Activated T-helper 17 cell treated with anti-CD3 and anti-CD28 coated beads, Interleukin-2, amount 50 U/mL, for 72 hours (primary cell): ENCODE results near the gene SYT3. TPM values are rescaled to one million over a fixed set of nuclear protein-coding genes. Genes with fewer than 3 reads are reported as not detected.

Source experiments
- ATAC-seq: fragments of 150-1000 bp; cut with Tn5 transposase; replicated peaks from 2 replicates; pipeline ENCODE4 v1.10.0; 2021; ENCODE audit warnings: mild to moderate bottlenecking, moderate library complexity
- H3K27ac Mint-ChIP-seq: one replicate; pipeline ENCODE4 v1.8.0; 2022; ENCODE audit warnings: mixed read lengths
- H3K27me3 Mint-ChIP-seq: one replicate; pipeline ENCODE4 v1.8.0; 2022; ENCODE audit warnings: mixed read lengths
- H3K36me3 Mint-ChIP-seq: one replicate; pipeline ENCODE4 v1.8.0; 2022; ENCODE audit warnings: low read depth, mild to moderate bottlenecking, mixed read lengths
- H3K4me1 Mint-ChIP-seq: one replicate; pipeline ENCODE4 v1.8.0; 2022; ENCODE audit warnings: mixed read lengths
- H3K4me3 Mint-ChIP-seq: one replicate; pipeline ENCODE4 v1.8.0; 2022; ENCODE audit warnings: mild to moderate bottlenecking, mixed read lengths
- H3K9me3 Mint-ChIP-seq: one replicate; pipeline ENCODE4 v1.8.0; 2022; ENCODE audit warnings: mixed read lengths
- total RNA-seq, 2 donors: library from RNA; stranded (reverse); gene quantifications; one replicate each; pipeline ENCODE4 v1.2.3, GENCODE V29; 2022

Gene SYT3
- total RNA-seq, 2 donors from 2014 or later: not detected

DNA sequence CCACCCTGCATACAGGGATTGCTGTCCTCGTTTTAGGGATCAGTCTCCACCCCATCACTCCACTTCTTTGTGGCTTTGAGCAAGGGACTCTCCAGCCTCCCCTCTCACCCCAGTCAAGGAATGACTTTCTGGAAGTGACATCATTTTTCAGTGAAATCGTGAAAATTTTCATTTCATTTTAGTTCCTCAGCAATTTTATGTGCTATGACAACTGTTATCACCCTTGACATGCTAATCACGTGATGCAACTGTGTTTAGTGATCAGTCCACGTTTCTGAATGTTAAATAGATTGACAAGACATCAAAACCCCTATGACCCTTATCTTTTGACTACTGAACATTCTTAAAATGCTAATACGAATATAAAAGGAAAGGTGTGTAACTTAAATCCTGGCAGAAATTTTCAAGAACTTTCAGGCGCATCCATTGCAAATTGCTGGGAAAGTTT lies 17.6 kb upstream of the SYT3 start:
- H3K4me3 Mint-ChIP-seq: peak overlapping the region; percentile 68
- peaks cover 23% of the 10 kb centered on the region for H3K9me3 Mint-ChIP-seq
- no peak overlapping the region for H3K27ac Mint-ChIP-seq
- no peak for ATAC-seq
- peaks cover 69% of the 10 kb centered on the region for H3K27me3 Mint-ChIP-seq
- peaks cover 18% of the 10 kb centered on the region for H3K4me1 Mint-ChIP-seq
- peaks cover 16% of the 10 kb centered on the region for H3K36me3 Mint-ChIP-seq

- no peak for ATAC-seq
- Mint-ChIP-seq H3K4me3 (no peak overlapping the region), H3K27ac (no peak overlapping the region), H3K9me3 (peaks cover 15% of the 10 kb centered on the region), H3K4me1 (peaks cover 12% of the 10 kb centered on the region), H3K27me3 (peaks cover 59% of the 10 kb centered on the region), H3K36me3 (peaks cover 16% of the 10 kb centered on the region)
Observed at GRCh38 chr19:50654882-50655281, 15.2 kb upstream of the SYT3 start.

GRCh38 chr19:50652722-50653121 lies 13.0 kb upstream of the SYT3 start:
- no peak for ATAC-seq
- peaks cover 58% of the 10 kb centered on the region for H3K27me3 Mint-ChIP-seq
- H3K4me1 Mint-ChIP-seq: peaks cover 4% of the 10 kb centered on the region
- no peak overlapping the region for H3K4me3 Mint-ChIP-seq
- peaks cover 9% of the 10 kb centered on the region for H3K36me3 Mint-ChIP-seq
- H3K27ac Mint-ChIP-seq: no peak overlapping the region
- peaks cover 10% of the 10 kb centered on the region for H3K9me3 Mint-ChIP-seq

DNA sequence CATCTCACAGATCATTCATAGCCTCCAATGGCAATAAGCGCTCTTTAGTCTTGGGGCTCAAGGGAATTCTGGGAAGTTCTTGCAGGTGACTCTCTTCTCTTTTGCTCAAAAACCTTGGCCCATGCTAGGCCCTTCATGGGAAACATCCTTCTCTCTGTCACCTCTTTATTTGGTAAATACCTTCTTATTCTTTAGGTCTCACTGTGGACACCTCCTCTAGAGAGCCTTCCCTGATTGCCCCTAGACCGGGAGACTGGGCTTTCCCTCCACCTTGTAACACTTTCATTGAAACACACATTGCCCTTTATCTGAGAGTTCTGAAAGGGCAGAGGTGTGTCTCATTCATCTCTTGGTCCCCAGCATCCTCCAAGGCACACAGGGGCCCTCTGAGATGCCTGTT lies 11.5 kb upstream of the SYT3 start:
- Mint-ChIP-seq H3K4me3 (no peak overlapping the region), H3K27ac (no peak overlapping the region), H3K27me3 (peaks cover 49% of the 10 kb centered on the region), H3K4me1 (no peaks in the 10 kb centered on the region), H3K36me3 (peaks cover 3% of the 10 kb centered on the region), H3K9me3 (peaks cover 7% of the 10 kb centered on the region)
- ATAC-seq: no peak

GRCh38 chr19:50649433-50650391 lies 10.0 kb upstream of the SYT3 start, which contains the start of gene C19orf81:
TSS of gene C19orf81 (plus strand) at chr19:50649445. CDS start at chr19:50649445, 0 bp downstream.
- H3K27ac Mint-ChIP-seq: no peak within 1 kb of the TSS
- no peaks in the 10 kb centered on the region for H3K4me1 Mint-ChIP-seq
- ATAC-seq: no peak
- H3K36me3 Mint-ChIP-seq: no peaks in the 10 kb centered on the region
- peaks cover 36% of the 10 kb centered on the region for H3K27me3 Mint-ChIP-seq
- H3K9me3 Mint-ChIP-seq: peaks cover 3% of the 10 kb centered on the region
- H3K4me3 Mint-ChIP-seq: no peak within 1 kb of the TSS

- no peaks in the 10 kb centered on the region for H3K9me3 Mint-ChIP-seq
- no peak for ATAC-seq
- no peaks in the 10 kb centered on the region for H3K36me3 Mint-ChIP-seq
- peaks cover 29% of the 10 kb centered on the region for H3K27me3 Mint-ChIP-seq
- no peaks in the 10 kb centered on the region for H3K4me1 Mint-ChIP-seq
- no peak overlapping the region for H3K4me3 Mint-ChIP-seq
- no peak overlapping the region for H3K27ac Mint-ChIP-seq
Observed at GRCh38 chr19:50648659-50649058, 9.0 kb upstream of the SYT3 start.

DNA sequence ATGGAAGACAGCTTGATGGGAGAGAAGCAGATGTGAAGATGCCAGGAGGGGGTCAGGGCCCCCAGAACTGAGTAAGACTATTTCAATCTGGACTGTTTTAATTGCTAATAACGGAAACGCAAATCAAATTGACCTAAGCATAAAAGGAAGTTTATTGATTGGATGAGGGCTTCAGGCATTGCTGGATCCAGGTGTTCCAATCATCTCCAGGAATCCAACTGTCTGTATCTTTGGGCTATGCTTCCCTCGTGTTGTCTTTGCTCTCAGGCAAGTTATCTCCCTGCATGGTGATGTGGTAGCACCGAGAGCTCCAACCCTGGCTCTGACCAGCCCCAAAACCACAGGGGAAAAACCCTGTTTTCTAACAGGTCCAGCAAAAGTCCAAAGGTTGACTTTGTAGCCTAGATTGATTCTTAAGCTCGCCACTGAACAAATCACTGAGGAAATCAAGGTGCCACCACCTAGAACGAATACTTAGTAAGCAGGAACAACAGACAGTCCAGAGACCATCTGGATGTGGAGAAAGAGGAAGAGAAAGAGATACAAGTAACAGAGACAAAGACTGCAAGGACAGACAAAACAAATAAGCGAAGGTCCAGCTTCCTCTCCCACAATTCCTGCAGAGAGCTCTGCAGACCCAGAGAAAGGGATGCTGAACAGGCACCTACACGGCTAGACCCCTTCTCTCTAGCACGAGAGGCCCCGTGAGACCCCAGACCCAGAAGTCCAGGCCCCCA lies 8.4 kb upstream of the SYT3 start:
- no peak overlapping the region for H3K4me3 Mint-ChIP-seq
- H3K36me3 Mint-ChIP-seq: no peaks in the 10 kb centered on the region
- H3K27ac Mint-ChIP-seq: no peak overlapping the region
- H3K4me1 Mint-ChIP-seq: no peaks in the 10 kb centered on the region
- peaks cover 25% of the 10 kb centered on the region for H3K27me3 Mint-ChIP-seq
- H3K9me3 Mint-ChIP-seq: no peaks in the 10 kb centered on the region
- no peak for ATAC-seq

GRCh38 chr19:50646074-50646807 lies 6.6 kb upstream of the SYT3 start:
- no peaks in the 10 kb centered on the region for H3K9me3 Mint-ChIP-seq
- no peak overlapping the region for H3K27ac Mint-ChIP-seq
- no peaks in the 10 kb centered on the region for H3K4me1 Mint-ChIP-seq
- peaks cover 23% of the 10 kb centered on the region for H3K27me3 Mint-ChIP-seq
- no peak for ATAC-seq
- H3K4me3 Mint-ChIP-seq: no peak overlapping the region
- no peaks in the 10 kb centered on the region for H3K36me3 Mint-ChIP-seq

DNA sequence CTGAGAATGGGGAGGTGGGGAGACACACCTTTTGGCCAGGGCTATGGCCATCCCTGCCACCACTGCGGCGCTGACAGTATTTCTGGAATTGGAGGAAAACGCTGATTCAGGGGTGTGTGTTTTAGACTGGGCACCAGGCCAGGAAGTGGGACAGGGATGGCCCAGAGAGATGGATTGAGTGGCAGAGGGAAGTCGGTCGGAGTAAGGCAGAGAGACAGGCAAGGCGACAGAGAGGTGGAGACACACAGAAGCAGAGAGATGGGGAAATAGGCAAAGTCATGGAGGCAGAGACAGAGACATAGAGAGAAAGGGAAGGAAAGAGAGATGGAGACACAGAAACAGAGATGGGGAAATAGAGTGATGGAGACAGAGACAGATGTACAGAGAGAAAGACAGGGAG lies 5.4 kb upstream of the SYT3 start:
- no peaks in the 10 kb centered on the region for H3K36me3 Mint-ChIP-seq
- H3K27ac Mint-ChIP-seq: no peak overlapping the region
- no peaks in the 10 kb centered on the region for H3K4me1 Mint-ChIP-seq
- no peaks in the 10 kb centered on the region for H3K9me3 Mint-ChIP-seq
- peaks cover 19% of the 10 kb centered on the region for H3K27me3 Mint-ChIP-seq
- no peak overlapping the region for H3K4me3 Mint-ChIP-seq
- ATAC-seq: no peak

DNA sequence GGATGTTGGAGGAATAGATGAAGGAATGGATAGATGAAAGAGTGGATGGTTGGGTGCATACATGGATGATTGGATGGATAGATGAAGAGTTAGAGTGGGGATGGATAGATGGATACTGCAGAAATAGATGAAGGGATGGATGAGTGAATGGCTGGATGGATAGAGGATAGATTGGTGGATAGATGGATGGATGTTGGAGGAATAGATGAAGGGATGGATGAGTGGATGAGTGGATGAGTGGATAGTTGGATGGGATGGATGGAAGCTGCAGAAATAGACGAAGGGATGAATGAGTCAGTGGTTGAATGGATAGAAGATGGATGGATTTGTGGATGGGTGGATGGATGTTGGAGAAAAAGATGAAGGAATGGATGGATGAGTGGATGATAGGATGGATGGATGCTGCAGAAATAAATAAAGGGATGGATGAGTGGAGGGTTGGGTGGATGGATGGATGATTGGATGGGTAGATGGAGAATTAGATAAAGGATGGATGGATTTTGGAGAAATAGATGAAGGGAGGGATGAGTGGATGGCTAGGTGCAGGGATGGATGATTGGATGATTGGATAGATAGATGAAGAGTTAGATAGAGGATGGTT lies 4.7 kb upstream of the SYT3 start:
- H3K4me1 Mint-ChIP-seq: no peaks in the 10 kb centered on the region
- no peaks in the 10 kb centered on the region for H3K9me3 Mint-ChIP-seq
- H3K36me3 Mint-ChIP-seq: no peaks in the 10 kb centered on the region
- ATAC-seq: no peak
- H3K27ac Mint-ChIP-seq: no peak overlapping the region
- peaks cover 14% of the 10 kb centered on the region for H3K27me3 Mint-ChIP-seq
- no peak overlapping the region for H3K4me3 Mint-ChIP-seq

DNA sequence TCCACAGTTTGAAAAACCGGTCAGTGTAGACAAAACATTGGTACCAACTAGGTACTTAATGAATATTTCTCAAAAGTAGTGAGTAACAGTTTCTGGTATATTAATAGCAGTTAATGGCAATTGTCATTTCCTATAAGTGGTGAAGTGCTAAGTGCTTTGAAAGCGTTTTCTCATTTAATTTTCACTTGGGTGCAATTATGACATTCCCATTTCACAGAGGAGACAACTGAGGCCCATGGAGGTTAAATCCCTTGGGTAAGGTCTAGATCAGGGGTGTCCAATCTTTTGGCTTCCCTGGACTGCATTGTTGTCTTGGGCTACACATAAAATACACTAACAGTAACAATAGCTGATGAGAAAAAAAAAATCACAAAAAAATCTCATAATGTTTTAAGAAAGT lies 687 bp upstream of the SYT3 start:
- Mint-ChIP-seq H3K4me3 (no peak overlapping the region), H3K9me3 (peaks cover under 1% of the 10 kb centered on the region), H3K36me3 (peaks cover 13% of the 10 kb centered on the region), H3K27me3 (peaks cover 34% of the 10 kb centered on the region), H3K4me1 (peaks cover 6% of the 10 kb centered on the region), H3K27ac (no peak overlapping the region)
- no peak for ATAC-seq

GRCh38 chr19:50638600-50638999 lies 1.1 kb downstream of the SYT3 start:
- Mint-ChIP-seq H3K36me3 (peaks cover 13% of the 10 kb centered on the region), H3K27ac (no peak overlapping the region), H3K27me3 (peaks cover 37% of the 10 kb centered on the region), H3K4me1 (peaks cover 6% of the 10 kb centered on the region), H3K4me3 (no peak overlapping the region), H3K9me3 (peaks cover 8% of the 10 kb centered on the region)
- ATAC-seq: no peak

GRCh38 chr19:50636317-50637085 lies 3.2 kb downstream of the SYT3 start:
- Mint-ChIP-seq H3K27ac (no peak overlapping the region), H3K9me3 (peaks cover 11% of the 10 kb centered on the region), H3K4me3 (no peak overlapping the region), H3K27me3 (peaks cover 32% of the 10 kb centered on the region), H3K4me1 (peaks cover 6% of the 10 kb centered on the region), H3K36me3 (peaks cover 13% of the 10 kb centered on the region)
- no peak for ATAC-seq
